GM19452 (cell line): ENCODE measurements around the gene CLCN1.
"Not testable (repeated sequence)": the region's sequence is repeated elsewhere in the genome, so short reads cannot be mapped to it uniquely, and the experiment has no call there.

Source experiments
- ATAC-seq: cut with Tn5 transposase; IDR thresholded peaks from one replicate; pipeline ENCODE4 v1.9.1; 2021; ENCODE audit not compliant: unreplicated experiment

CLCN1 gene

GRCh38 chr7:143383642-143383957 lies 67.7 kb downstream of the CLCN1 start:
- no peak for ATAC-seq

GRCh38 chr7:143384148-143384547 lies 68.2 kb downstream of the CLCN1 start:
- no peak for ATAC-seq

GRCh38 chr7:143384661-143385631 lies 69.0 kb downstream of the CLCN1 start:
- no peak for ATAC-seq

- no peak for ATAC-seq
These were observed 70.2 kb downstream of the CLCN1 start for GRCh38 chr7:143385891-143386781.

GRCh38 chr7:143387156-143387975 lies 71.5 kb downstream of the CLCN1 start:
- no peak for ATAC-seq

GRCh38 chr7:143388051-143388450 lies 72.1 kb downstream of the CLCN1 start:
- ATAC-seq = no peak

GRCh38 chr7:143388491-143389101 lies 72.7 kb downstream of the CLCN1 start:
- no peak for ATAC-seq

- ATAC-seq = no peak
These were observed 73.6 kb downstream of the CLCN1 start for GRCh38 chr7:143389316-143390103.

- no peak for ATAC-seq
These were observed 74.3 kb downstream of the CLCN1 start for GRCh38 chr7:143390104-143390772.

- ATAC-seq = no peak
These were observed 74.9 kb downstream of the CLCN1 start for GRCh38 chr7:143390773-143391317.

GRCh38 chr7:143391462-143392404 lies 75.8 kb downstream of the CLCN1 start:
- ATAC-seq = no peak

GRCh38 chr7:143392427-143392826 lies 76.5 kb downstream of the CLCN1 start:
- not testable (repeated sequence) for ATAC-seq

GRCh38 chr7:143392875-143393266 lies 77.0 kb downstream of the CLCN1 start:
- ATAC-seq = no peak

- ATAC-seq = no peak
These were observed 77.5 kb downstream of the CLCN1 start for GRCh38 chr7:143393267-143394041.

- no peak for ATAC-seq
These were observed 78.2 kb downstream of the CLCN1 start for GRCh38 chr7:143394068-143394467.

- ATAC-seq = no peak
These were observed 78.9 kb downstream of the CLCN1 start for GRCh38 chr7:143394777-143395176.
